ENCODE measurements around the gene SERPINB7. TPM values are rescaled to one million over a fixed set of nuclear protein-coding genes. Genes with fewer than 3 reads are reported as not detected.
"Not testable (repeated sequence)": the region's sequence is repeated elsewhere in the genome, so short reads cannot be mapped to it uniquely, and the experiment has no call there.

The SERPINB7 gene
- total RNA-seq, 1 donor from 2014 or later, result not detected

DNA sequence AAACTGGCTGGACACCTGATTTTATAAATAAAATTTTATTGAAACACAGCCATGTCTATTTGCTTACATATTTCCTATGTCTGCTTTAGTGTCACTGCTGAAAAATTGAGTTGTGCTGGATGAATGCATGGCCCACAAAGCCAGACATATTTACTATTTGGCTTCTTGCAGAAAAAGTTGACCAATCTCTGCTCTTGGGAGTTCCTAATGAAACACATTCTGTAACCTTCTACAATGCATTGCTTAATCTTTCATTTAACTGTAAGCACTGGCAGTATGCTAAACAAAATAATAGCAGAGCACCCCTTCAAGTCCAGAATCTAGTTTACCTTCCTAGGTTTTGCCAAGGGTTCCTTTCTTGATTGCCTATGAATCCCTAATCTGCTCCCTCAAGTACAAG lies 17.7 kb upstream of the SERPINB7 start:
- Mint-ChIP-seq H3K27ac (ENCODE audit: unreplicated experiment) (no peak overlapping the region), H3K9me3 (ENCODE audit: unreplicated experiment) (peaks cover 7% of the 10 kb centered on the region)
- TF ChIP-seq, protein P1, sequence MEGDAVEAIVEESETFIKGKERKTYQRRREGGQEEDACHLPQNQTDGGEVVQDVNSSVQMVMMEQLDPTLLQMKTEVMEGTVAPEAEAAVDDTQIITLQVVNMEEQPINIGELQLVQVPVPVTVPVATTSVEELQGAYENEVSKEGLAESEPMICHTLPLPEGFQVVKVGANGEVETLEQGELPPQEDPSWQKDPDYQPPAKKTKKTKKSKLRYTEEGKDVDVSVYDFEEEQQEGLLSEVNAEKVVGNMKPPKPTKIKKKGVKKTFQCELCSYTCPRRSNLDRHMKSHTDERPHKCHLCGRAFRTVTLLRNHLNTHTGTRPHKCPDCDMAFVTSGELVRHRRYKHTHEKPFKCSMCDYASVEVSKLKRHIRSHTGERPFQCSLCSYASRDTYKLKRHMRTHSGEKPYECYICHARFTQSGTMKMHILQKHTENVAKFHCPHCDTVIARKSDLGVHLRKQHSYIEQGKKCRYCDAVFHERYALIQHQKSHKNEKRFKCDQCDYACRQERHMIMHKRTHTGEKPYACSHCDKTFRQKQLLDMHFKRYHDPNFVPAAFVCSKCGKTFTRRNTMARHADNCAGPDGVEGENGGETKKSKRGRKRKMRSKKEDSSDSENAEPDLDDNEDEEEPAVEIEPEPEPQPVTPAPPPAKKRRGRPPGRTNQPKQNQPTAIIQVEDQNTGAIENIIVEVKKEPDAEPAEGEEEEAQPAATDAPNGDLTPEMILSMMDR (IDR thresholded peaks at IDR 0.05; ENCODE audit: unreplicated experiment), result no peak

DNA sequence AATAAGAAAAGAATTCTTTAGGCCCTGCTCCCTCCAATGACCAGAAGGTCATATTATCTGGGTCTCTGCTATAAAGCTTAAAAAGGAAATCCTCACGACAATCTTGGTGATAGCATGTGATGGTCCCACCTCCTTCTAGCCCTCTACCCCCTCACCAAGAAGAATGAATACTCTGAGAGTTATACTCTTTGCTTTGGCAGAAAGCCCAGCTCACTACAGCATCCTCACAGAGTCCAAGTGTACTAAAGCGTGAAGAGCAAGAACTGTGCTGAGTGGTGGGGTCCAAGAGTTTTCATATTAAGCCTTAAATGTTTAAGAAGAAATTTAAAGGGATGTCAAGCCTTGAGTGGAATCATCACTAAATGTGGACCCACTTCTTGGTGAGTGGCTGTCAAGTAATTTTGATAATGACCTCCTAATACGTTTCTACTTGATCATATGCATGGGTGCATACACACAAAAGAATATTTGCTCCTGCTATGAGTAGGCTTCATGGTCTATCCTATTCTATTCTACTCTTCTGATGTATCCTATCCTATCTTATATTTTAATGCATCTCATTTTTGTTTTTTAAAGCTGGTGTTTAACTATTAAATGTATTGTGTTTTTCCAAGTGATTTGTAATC lies 16.5 kb upstream of the SERPINB7 start:
- no peak overlapping the region for H3K4me3 Mint-ChIP-seq (ENCODE audit: unreplicated experiment)
- peaks cover 11% of the 10 kb centered on the region for H3K36me3 Mint-ChIP-seq (ENCODE audit: low read depth, unreplicated experiment)
- DNase-seq (ENCODE audit: low spot score), result no peak
- H3K27me3 Mint-ChIP-seq (ENCODE audit: unreplicated experiment), result peaks cover 4% of the 10 kb centered on the region
- H3K9me3 Mint-ChIP-seq (ENCODE audit: unreplicated experiment), result peaks cover 7% of the 10 kb centered on the region
- TF ChIP-seq, protein P1 (IDR thresholded peaks at IDR 0.05; ENCODE audit: unreplicated experiment), result no peak
- no peaks in the 10 kb centered on the region for H3K4me1 Mint-ChIP-seq (ENCODE audit: unreplicated experiment)
- H3K27ac Mint-ChIP-seq (ENCODE audit: unreplicated experiment), result no peak overlapping the region

More for the DNA sequence above, 17.7 kb upstream of the SERPINB7 start:
- peaks cover 4% of the 10 kb centered on the region for H3K27me3 Mint-ChIP-seq (ENCODE audit: unreplicated experiment)
- DNase-seq (ENCODE audit: low spot score), result no peak
- no peak overlapping the region for H3K4me3 Mint-ChIP-seq (ENCODE audit: unreplicated experiment)
- H3K4me1 Mint-ChIP-seq (ENCODE audit: unreplicated experiment), result peaks cover 2% of the 10 kb centered on the region
- H3K36me3 Mint-ChIP-seq (ENCODE audit: low read depth, unreplicated experiment), result peaks cover 11% of the 10 kb centered on the region

DNA sequence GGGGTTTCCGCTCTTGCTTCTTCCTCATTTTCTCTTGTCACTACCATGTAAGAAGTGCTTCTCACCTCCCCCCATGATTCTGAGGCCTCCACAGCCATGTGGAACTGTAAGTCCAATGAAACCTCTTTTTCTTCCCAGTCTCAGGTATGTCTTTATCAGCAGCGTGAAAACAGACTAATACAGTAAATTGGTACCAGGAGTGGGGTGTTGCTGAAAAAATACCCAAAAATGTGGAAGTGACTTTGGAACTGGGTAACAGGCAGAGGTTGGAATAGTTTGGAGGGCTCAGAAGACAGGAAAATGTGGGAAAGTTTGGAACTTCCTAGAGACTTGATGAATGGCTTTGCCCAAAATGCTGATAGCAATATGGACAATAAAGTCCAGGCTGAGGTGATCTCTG lies 15.4 kb upstream of the SERPINB7 start:
- not testable (repeated sequence) for H3K9me3 Mint-ChIP-seq (ENCODE audit: unreplicated experiment); H3K4me3 Mint-ChIP-seq (ENCODE audit: unreplicated experiment); H3K4me1 Mint-ChIP-seq (ENCODE audit: unreplicated experiment); DNase-seq (ENCODE audit: low spot score); H3K27me3 Mint-ChIP-seq (ENCODE audit: unreplicated experiment); H3K27ac Mint-ChIP-seq (ENCODE audit: unreplicated experiment)
- peaks cover 11% of the 10 kb centered on the region for H3K36me3 Mint-ChIP-seq (ENCODE audit: low read depth, unreplicated experiment)

DNA sequence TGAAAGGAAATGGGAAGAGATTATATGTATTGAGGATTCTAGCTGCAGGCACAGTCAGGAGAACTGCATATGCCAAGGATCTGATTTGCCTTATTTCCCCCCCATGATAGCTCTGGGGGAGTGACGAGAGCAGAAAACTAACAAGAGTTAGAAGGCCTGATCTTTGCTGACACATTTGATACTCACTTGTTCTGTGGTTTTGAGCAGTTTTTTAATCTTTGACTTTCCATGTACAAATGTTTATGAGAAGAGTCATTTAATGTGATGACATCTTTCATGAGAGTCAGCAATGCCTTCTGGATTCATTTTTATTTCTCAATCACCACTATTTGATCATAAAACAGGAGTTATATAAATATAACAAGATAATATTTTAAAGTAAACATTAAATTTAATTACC lies 12.7 kb upstream of the SERPINB7 start:
- Mint-ChIP-seq H3K4me3 (ENCODE audit: unreplicated experiment) (no peak overlapping the region), H3K4me1 (ENCODE audit: unreplicated experiment) (no peaks in the 10 kb centered on the region), H3K9me3 (ENCODE audit: unreplicated experiment) (peaks cover 7% of the 10 kb centered on the region), H3K27ac (ENCODE audit: unreplicated experiment) (no peak overlapping the region), H3K27me3 (ENCODE audit: unreplicated experiment) (peaks cover 1% of the 10 kb centered on the region), H3K36me3 (ENCODE audit: low read depth, unreplicated experiment) (peaks cover 11% of the 10 kb centered on the region)
- no peak for DNase-seq (ENCODE audit: low spot score)
- TF ChIP-seq, protein P1 (IDR thresholded peaks at IDR 0.05; ENCODE audit: unreplicated experiment), result no peak

DNA sequence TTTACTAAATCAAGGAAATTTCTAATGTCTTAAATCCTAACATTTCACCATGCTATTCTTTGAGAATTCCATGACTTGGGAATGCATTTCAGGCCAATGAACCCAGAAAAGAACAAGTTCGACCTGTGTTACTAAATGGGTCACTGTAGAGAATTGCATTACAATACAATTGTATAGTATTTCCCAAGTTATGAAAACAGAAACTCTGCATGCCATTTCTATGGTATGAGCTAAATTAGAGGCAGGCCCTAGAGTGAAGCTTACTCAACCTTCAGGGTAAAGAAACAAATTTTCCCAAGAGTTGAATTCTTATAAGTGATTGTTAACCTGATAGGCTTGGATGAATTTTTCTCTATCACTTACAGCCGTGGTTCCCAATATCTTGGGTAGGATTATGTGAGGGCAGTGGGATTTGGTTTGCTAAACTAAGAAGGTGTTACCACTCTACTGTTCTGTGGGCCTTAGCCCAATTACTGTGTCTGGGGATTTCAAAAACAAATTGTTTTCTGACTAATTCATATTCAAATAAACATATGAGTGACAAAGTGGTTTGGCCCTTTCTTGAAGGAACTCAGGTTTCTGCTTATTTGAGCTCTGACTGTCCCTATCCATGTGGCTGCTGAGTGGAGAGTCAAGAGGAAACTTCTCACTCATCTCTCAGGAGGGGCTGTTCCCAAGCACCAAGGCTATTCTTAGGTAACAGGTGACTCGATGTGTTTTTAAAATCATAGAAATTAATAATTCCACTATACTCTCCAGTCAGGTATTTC lies 11.2 kb upstream of the SERPINB7 start:
- Mint-ChIP-seq H3K36me3 (ENCODE audit: low read depth, unreplicated experiment) (peaks cover 11% of the 10 kb centered on the region), H3K27ac (ENCODE audit: unreplicated experiment) (no peak overlapping the region), H3K4me3 (ENCODE audit: unreplicated experiment) (no peak overlapping the region), H3K27me3 (ENCODE audit: unreplicated experiment) (peaks cover 1% of the 10 kb centered on the region), H3K9me3 (ENCODE audit: unreplicated experiment) (peaks cover 7% of the 10 kb centered on the region), H3K4me1 (ENCODE audit: unreplicated experiment) (no peaks in the 10 kb centered on the region)
- TF ChIP-seq, protein P1 (IDR thresholded peaks at IDR 0.05; ENCODE audit: unreplicated experiment), result no peak
- no peak for DNase-seq (ENCODE audit: low spot score)
